GM21381 (cell line): ENCODE data around the gene ADAMTS12.

Experiments used
- ATAC-seq: cut with Tn5 transposase; IDR thresholded peaks from one replicate; pipeline ENCODE4 v1.9.1; 2021; ENCODE audit warnings: mild to moderate bottlenecking, moderate library complexity; ENCODE audit not compliant: unreplicated experiment

The ADAMTS12 gene

GRCh38 chr5:33504570-33504969 is 387.2 kb downstream of the ADAMTS12 start:
- no peak for ATAC-seq

GRCh38 chr5:33501899-33502298 is 389.9 kb downstream of the ADAMTS12 start:
- ATAC-seq, result no peak

- ATAC-seq, result no peak
These were observed 390.5 kb downstream of the ADAMTS12 start for GRCh38 chr5:33501260-33501659.

- no peak for ATAC-seq
These were observed 397.3 kb downstream of the ADAMTS12 start for GRCh38 chr5:33494466-33494865.

GRCh38 chr5:33491941-33492340 is 399.8 kb downstream of the ADAMTS12 start:
- no peak for ATAC-seq

GRCh38 chr5:33490071-33490665 is 401.6 kb downstream of the ADAMTS12 start:
- ATAC-seq, result no peak

- no peak for ATAC-seq
These were observed 402.2 kb downstream of the ADAMTS12 start for GRCh38 chr5:33489481-33490067.

GRCh38 chr5:33488558-33489355 is 403.0 kb downstream of the ADAMTS12 start:
- ATAC-seq, result no peak

GRCh38 chr5:33487236-33487635 is 404.6 kb downstream of the ADAMTS12 start:
- ATAC-seq, result no peak

GRCh38 chr5:33482335-33482734 is 409.5 kb downstream of the ADAMTS12 start:
- no peak for ATAC-seq

GRCh38 chr5:33480876-33481275 is 410.9 kb downstream of the ADAMTS12 start:
- ATAC-seq, result no peak

GRCh38 chr5:33479311-33479710 is 412.5 kb downstream of the ADAMTS12 start:
- ATAC-seq, result no peak

GRCh38 chr5:33477816-33478215 is 414.0 kb downstream of the ADAMTS12 start:
- ATAC-seq, result no peak

- no peak for ATAC-seq
These were observed 414.8 kb downstream of the ADAMTS12 start for GRCh38 chr5:33476992-33477391.

- no peak for ATAC-seq
These were observed 416.1 kb downstream of the ADAMTS12 start for GRCh38 chr5:33475706-33476105.

- no peak for ATAC-seq
These were observed 416.8 kb downstream of the ADAMTS12 start for GRCh38 chr5:33474931-33475499.

GRCh38 chr5:33474004-33474403 is 417.8 kb downstream of the ADAMTS12 start:
- ATAC-seq, result no peak
